Glomerular visceral epithelial cell (primary cell): ENCODE measurements around the gene GPR17.

Experiments
- DNase-seq: peaks from one replicate; pipeline ENCODE4 v3.0.0-alpha.2; 2016; ENCODE audit errors: extremely low spot score

GPR17 gene

DNA sequence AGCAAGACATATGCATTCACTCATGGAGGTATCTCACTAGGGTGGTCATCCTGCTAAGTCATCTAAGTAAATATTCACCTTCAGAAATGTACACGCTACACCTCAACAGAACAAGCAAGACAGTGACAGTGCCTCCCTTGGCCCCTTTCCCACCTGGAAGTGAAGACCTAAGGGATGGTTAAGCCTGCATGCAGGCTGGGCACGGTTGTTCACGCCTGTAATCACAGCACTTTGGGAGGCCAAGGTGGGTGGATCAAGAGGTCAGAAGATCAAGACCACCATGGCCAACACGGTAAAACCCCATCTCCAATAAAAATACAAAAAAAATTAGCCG is 25.0 kb downstream of the GPR17 start:
- DNase-seq, result no peak

DNA sequence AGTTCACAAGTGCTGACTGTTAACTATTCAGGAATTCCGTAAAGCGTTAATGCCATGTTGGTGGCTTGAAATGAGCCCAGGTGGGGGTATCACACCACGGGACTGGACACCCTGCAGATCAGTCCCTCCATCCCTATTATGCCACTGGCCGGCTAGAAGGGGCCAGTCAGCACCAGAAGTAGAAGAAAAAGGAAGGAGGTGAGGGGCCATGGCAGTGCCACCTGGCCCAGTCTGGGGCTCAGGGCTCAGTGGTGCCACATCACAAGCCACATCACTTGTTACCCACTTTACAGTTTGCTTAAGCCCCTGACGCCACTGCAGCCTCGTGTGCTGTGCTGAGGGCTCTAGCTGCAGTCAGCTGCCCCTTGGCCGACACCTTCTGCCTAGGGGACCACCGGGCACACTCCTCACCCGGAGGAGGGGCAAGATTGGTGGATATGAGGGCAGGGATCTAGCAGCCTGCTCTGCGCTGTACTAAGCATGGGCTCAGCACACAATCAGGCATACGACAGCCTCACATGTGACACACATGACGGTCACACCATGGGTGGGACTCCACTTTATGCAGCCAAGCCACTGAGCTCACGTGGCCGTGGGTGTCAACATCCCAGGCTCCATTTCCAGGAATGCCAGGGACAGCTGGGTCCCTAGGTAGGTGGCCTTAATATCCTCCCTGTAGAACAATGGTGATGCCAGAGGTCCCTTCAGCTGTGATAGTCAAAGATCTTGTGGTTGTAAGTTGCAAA is 25.8 kb downstream of the GPR17 start:
- DNase-seq, result no peak

DNA sequence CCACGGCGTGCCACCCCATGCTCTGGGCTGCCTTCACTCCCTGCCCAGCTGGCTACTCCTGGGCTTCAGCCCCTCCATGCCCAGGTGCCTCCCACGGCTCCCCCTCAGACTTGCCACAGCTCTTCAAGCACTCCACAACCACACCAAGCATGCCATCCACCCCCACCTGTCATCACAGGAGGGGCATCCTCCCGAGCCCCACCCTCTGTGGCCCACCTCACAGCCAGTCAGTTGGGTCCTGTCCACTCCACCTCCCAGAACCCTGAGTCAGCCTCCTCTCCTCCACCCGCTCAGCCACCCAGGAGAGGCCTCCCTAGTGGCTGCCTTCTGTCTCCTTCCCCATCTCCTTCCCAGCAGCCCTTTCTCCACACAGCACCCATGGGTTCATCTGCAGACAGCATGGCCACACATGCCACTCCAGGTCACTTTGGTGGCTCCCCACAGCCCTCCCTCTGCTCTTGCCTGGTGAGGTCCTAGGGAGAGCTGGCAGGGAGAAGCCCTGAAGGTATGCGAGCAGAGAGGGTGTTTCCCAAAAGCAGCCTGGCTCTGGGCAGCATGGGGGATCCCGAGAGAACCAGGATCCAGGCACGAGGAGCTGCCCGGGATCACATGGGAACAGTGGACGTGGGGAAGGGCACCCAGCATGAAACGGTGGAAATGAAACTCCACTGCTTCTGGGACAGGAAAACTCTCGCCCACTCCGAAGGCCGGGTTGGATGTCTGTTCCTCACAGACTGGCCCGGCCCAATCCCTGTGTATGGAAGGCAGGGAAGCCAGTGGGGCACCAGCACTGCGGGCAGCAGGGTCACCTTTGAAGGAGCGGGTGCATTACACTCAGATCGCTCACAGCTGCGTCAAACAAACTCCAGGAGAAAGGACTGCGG is 26.6 kb downstream of the GPR17 start:
- no peak for DNase-seq

DNA sequence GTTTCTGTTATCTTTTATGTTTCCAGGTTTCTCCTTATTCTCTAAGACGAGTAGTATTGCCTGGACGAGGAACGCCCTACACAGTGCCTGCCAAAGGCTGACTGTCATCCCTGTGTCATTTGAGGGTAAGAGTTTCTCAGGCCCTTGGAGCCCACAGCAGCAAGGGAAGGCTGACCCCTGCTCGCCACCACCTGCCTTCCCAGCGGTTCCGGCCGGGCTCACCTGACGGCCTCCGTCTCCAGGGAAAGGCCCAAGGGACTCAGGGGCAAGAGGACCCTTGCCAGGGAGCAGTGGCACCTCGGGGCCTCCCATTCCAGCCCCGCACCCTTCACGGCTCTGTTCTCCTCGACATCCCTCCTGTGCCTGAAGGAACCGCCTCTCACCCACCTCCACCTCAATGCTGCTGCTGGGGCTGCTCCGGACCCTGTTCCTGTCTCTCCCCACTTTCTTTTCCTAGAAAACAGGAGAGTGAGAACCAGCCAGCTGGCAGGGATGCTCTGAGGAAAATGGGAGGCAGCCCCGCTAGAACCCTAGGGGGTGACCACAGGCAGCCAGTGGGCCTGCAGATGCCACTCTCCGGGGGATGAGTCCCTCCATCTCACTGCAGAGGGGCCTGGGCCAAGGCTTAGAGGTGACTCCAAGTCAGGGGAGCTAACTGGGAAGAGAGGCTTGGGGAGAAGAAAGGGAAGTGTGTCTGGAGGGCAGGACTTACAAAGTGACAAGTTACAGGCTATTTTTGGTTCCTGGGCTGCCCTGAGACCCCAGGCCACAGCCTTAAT is 27.5 kb downstream of the GPR17 start:
- peak; percentile 18 for DNase-seq

DNA sequence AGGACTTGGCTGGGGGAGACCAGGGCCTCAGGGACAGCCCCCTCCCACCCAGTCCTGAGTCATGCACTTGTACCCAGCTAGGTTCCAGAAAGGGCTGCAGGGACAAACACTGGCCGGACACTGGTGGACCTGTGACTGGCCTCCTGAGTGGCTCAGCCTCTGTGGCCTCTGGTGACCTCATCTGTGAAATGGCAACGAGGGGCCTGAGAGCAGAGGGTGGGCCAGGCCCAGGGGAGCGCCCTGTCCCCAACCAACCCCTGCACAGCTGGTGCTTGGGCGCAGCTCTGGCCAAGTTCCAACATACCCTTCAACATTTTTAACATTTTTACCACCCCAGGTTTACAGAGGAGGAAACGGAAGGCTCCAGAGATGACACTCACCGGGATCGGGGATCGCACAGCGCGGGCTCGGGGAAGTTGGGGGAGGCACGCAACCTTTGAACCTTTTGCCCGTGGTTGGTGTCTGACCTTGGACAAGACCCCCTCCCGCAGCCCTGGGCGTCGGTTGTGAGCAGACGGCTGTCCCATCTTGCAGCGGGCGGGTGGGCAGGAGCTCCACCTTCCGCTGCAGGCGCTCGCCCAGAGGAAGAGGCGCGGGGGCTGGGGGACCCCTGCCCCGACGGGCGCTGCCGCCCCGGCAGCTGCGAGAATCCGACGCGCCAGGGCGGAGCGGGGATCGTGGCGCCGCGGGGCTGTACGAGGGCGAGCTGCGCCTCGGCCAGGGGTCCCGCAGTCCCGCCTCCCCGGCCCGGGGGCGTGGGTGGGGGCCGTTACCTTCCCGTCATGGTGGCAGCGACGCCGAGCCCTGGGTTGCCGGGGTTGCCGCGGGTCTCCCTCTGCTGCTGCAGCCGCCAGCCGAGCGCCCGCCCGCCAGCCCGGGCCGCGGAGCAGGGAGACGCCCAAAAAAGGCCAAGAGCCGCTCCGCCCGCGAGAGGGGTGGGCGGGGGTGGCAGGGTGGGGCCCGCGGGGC is 28.6 kb downstream of the GPR17 start:
- DNase-seq, result peak; percentile 14

DNA sequence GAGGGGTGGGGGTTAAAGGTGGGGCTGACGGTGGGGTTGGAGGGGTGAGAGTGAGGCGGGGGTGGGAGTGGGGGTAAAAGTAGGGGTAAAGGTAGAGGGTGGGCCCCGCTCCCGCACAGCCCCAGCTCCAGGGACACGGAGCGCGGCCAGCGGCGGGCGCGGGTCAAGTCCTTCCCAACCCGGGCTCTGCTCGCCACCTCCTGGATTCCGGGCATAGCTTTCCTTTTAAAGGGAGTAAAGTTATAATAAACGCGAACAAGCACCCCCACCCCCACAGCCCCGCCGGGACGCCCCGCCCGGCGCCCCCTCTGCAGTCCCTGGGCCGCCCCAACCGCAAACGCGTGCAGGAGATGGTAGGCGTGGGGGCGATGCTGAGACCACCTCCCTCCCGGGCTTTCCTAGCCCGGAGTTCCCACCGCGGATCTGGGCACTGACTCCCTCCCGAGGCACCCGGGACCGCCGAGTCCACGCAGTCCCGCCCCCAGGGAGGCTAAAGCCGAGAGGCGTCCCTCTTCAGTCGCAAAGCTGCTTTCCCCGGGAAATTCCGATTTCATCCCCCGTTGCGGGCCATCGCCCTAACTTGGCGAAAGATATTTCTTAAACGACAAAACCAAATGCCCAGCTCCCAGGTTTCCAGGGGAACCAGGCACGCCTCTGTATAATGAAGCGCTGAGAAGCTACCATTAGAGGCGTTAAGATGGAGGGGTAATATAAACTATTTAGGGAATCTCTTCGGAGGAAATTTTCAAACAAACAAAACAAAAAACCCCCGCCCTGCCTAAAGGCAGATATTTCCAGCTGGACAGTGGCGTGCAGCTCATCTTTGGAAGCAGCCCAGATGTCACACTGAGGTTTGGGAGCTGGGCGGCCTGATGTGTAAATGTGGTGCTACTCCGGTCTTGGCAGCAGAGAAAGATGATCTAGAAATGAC is 29.6 kb downstream of the GPR17 start, which contains the start of gene LIMS2:
Gene LIMS2, minus strand, starts transcription at position 200 of the 931 bp plus-strand sequence. CDS start 506 bp downstream, outside the sequence.
- DNase-seq, result peak; percentile 59

DNA sequence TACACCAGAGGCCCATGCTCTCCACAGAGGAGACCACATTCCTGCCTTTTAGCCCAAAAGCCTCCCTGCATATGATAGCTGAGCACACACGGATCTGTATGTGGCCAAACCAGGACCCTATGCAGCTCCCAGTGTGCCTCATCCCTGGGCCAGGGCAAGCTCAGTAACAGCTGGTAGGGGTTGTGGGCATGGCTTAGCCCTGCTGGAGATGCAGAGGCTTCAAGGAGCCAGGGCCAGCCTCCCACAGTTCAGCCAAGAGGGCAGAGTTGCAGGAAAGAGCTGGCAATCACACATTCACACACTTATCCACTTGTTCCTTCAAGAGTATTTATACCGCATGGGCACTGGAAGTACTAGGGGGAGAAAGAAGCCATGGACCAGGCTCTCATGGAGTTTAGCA is 31.0 kb downstream of the GPR17 start:
- no peak for DNase-seq

DNA sequence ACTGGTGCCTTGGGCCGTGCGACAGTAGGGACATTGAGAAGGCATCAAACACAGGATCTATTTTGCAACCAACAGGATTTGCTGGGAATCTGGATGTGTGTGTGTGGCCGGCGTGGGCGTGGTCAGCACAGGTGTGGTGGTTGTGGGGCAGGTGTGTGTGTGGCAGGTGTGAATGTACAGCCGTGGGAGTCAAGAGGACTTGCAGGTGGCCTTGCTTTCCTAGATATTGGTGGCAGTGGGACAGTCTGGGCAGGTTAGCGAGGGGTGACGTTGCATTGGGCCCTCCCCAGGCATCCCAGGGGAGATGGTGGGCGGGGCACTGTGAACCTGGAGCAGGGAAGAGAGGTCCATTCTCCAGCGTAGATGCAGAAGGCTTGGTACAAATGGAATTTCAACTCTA is 32.6 kb downstream of the GPR17 start:
- no peak for DNase-seq

DNA sequence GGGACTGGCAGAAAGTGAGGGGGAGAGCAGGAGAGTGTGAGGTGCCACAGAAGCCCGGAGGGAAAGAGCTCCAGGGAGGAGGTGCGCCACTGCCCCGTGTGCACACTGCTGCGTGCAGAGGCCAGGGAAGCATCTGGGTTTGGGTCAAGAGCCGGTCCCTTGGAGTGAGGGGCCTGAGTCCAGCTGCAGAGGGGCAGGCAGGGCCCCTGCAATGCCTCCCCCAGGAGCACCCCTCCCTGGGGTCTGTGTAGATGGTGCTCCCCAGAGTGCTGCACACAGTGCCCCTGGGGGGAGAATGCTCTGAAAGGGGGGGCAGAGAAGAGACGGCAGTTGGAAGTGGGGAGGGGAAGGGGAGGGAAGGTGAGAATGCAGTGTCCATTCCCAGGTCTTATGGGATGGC is 33.0 kb downstream of the GPR17 start:
- no peak for DNase-seq

DNA sequence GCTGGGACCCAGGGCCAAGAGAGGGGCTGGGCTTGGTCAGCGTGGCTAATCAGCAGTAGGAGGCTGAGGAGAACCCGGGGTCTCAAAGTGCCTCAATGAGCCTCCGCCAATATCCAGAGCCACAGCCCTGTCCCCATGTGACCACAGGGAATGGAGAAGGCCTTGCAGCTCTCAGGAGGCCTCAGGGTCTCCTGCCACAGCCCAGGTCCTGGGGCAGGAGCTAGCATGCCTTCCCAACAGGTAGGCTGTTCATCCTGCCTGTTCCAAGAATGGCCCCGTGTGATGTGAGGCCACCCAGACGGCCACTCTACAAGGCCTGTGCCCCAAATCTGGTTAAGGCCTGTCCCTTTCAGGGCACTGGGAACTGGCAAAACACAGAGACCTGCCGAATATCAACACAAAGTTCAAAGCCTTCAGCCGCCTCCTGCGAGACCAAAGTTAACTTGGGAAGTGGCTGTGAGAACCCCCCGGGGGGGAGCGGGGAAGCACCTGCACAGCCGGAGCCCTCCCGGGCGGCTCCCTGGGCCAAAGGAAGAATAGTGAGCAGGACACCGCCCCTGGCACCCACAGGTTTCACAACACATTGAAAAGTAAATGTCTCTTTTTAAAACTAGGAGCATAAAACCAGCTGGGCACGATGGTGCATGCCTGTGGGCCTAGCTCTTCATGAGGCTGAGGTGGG is 33.9 kb downstream of the GPR17 start:
- no peak for DNase-seq

DNA sequence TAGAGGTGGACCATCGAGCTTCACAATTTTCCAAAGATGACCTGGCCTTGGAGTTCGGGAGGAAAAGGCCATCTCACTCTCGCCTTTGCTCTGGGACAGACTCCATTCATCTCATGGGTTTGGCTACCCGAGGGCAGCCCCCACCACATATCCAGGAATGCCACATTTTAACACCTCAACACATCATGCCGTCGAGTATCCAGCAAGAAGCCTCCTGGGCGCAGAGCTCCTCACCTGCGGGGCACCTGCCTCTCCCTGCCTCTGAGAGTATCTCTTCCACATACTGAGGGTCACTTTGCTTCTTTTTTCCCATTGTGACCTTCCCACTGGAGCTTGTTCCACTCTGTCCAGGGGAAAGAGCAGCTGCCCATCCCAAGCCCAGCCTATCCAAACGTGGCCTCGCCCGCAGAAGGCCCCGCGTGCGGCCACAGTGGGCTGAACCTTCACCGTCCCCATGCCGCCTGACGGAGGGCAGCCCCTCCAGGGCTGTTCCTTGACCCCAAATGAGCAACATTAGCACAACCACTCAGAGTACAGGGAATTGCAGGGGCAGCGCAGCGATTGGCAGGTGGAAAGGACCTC is 34.8 kb downstream of the GPR17 start:
- DNase-seq, result no peak

DNA sequence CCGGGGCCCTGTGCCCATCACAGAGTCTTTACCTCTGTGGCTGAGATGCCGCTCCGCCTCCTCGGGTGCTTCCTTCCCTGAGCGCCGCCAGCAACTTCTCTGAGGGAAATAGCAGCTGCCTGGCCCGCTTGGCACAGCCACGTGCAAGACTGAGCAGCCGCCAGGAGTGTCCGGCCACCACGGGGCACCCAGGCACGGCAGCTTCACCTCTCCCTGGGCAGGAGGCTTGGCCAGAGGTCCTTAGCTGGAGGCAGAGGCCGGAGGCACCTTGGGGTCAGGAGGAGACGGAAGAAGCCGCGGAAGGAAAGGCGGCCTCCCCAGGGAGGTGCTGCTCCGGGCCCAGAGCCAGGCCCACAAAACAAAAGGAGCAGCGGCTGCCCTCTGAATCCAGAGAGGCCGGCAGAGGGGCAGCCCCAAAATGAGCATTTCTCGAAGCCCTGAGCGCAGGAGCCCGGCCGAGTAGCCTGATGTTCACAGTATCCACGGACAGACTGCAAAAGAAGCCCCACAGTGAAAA is 35.4 kb downstream of the GPR17 start:
- no peak for DNase-seq

DNA sequence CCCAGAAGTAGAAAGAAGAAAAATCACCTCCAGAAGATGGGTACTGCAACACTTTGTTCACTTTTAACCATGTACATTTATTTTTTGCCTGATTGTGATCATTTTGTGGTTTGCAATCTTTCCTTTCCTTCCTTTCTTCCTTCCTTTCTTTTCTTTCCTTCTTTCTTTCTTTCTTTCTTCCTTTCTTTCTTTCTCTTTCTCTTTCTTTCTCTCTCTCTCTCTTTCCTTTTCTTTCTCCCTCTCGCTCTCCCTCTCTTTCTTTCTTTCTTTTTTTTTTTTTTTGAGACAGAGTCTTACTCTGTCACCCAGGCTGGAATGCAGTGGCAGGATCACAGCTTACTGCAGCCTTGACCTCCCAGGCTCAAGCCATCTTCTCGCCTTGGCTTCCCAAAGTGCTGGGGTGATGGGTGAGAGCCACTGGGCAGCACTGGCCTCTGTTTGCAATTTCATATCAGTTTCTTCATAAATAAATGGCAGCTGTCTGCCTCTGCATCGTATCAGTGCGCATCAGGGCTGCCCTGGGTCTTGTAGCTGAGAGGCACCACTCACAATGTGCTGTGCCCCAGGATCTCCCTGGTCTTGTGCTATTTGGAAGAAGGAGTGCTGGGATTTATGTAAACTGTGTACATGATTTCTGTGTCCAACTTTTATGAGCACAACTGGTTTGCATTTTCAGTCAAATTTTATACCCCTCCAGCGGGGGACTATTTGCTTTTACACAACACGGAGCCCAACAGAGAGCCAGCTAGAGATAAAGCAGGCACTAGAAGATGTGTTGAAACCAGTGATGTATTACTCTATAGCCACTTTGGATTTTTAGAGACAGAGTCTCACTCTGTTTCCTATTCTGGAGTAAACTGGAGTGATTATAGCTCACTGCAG is 36.3 kb downstream of the GPR17 start:
- DNase-seq, result no peak

DNA sequence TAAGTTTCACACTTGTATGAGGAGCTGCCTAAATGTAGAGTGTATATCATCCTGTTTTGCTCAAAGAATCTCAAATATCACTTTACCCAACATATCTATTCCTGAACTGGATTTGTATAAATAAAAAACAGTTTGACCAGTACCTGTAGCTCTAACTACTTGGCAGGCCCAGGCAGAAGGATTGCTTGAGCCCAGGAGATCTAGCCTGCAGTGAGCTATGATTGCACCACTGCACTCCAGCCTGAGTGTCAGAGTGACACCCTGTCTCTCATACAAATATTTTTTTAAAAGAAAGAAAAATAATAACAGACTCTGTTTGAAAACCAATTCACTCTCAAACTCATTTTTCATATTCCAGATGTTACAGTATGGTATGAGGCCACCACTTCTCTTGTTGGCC is 37.1 kb downstream of the GPR17 start:
- DNase-seq, result no peak

DNA sequence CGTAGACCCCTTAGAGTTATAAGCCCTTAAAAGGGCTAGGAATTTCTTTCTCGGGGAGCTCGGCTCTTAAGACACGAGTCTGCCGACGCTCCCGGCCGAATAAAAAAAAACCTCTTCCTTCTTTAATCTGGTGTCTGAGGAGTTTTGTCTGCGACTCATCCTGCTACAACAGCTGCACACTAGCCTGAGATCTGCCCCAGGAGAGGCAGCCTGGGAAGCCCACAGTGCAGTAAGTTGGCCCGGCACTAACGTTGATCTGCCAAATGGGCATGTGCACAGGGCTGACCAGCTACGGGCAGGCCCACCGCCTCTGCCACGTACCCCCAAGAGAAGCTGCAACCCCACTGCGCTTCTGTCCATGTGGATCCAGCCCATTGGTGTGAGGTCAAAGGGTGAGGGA is 37.8 kb downstream of the GPR17 start:
- DNase-seq, result peak; percentile 51

DNA sequence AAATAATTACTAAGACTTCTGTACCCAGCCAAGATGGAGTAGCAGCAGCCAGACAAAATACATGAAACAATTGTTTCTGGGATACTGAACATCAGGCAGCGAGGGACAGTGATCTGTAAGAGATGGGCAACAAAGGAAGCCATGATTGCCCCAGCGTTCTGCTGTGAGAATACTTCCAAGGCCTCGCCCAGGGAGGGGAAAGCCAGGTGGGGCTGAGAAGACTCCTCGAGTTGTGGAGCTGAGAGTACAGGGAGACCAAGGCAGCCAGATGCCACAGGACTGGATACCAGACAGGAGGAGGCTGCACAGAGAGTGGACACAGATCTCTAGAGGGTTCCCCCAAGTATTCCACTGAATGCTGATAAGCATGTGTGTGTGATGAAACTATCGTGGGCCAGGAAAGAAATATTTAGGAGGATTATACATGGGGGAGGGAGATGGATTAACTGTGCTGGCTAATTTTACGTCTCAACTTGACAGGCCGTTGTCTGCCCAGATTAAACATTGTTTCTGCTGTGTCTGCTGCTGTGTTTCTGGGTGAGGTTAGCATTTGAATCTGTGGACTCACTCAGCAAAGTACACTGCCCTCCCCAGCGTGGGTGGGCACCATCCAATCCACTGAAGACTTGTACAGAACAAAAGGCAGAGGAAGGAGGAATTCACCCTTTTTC is 39.6 kb downstream of the GPR17 start:
- DNase-seq, result no peak

DNA sequence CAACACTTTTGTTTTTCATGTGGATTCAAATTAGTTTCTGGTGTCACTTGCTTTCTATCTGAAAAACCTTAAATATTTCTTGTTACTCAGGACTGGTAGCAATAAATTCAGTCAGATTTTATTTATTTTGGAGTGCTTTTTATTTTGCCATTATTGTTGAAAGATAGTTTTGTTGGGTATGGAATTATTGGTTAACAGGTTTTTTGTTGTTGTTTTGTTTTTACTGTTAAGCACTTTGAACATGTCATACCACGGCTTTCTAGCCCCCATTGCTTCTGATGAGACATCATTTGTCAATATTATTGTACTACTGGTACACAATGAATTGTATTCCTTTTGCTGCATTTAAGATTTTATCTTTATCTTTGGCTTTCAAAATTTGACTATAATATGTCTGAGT is 42.5 kb downstream of the GPR17 start:
- DNase-seq, result no peak
